Stimulated activated CD8-positive, alpha-beta memory T cell treated with anti-CD3 and anti-CD28 coated beads, Interleukin-4, amount 100 ng/mL, for 48 hours (primary cell): ENCODE data around the gene CCT7.
"Not testable (repeated sequence)": the region's sequence is repeated elsewhere in the genome, so short reads cannot be mapped to it uniquely, and the experiment has no call there.

Experiments used
- DNase-seq: peaks from one replicate; pipeline ENCODE4 v3.0.0-alpha.2; 2020

Gene CCT7

DNA sequence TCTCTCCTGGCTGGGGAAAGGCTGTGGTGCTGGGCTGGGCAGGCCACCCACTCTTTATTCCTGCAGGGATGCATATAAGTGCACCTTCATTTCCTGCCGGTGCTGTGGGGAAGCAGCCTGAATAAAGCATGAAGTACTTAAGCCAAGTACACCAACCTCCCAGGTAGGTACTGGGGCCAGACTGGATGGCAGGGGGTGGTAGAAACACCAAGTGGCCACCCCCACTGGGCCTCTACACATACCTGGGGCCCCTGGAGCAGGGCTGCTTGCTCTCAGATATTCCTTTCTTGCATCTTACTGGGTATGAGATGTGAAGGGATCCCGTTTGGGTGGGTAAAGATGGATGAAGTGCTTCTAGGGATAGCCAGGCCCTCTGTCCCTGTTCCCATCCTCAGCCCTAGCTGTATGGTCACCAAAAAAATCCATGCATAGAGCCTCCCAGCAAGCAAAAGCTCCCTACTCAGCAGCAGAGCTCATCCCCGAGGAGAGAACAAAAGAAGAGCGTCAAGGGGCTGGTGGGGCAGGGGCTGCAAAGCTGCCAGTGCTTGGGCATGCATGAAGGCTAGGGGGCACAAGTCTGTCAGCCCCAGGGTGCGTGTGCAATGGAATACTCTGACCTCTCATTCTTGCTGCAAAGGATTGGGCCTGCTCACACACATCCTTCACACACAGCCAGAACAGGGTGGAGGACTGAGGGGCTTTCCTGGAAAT, 22.0 kb downstream of the CCT7 start:
- DNase-seq: no peak

GRCh38 chr2:73256618-73256922, 22.5 kb downstream of the CCT7 start:
- DNase-seq: no peak

GRCh38 chr2:73257021-73257420, 22.9 kb downstream of the CCT7 start:
- no peak for DNase-seq

- no peak for DNase-seq
Observed at GRCh38 chr2:73257425-73258125, 23.5 kb downstream of the CCT7 start.

- no peak for DNase-seq
Observed at GRCh38 chr2:73258186-73258912, 24.2 kb downstream of the CCT7 start.

DNA sequence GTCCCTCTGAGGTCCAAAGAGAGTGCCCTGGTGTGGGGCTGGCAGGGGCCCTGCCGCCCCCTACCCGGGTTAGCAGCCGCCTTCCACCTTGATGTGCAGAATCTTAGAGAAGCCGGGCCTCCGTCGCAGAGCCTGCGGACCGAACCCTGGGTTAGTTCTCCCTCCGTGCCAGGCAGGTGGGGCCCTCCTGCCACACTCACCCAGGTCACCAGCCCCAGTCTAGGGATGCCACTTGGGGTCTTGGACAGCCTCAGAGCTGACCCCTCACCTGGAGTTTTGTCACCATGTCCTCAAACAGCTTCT, 24.8 kb downstream of the CCT7 start:
- DNase-seq: no peak

GRCh38 chr2:73259276-73259675, 25.2 kb downstream of the CCT7 start:
- DNase-seq: no peak

DNA sequence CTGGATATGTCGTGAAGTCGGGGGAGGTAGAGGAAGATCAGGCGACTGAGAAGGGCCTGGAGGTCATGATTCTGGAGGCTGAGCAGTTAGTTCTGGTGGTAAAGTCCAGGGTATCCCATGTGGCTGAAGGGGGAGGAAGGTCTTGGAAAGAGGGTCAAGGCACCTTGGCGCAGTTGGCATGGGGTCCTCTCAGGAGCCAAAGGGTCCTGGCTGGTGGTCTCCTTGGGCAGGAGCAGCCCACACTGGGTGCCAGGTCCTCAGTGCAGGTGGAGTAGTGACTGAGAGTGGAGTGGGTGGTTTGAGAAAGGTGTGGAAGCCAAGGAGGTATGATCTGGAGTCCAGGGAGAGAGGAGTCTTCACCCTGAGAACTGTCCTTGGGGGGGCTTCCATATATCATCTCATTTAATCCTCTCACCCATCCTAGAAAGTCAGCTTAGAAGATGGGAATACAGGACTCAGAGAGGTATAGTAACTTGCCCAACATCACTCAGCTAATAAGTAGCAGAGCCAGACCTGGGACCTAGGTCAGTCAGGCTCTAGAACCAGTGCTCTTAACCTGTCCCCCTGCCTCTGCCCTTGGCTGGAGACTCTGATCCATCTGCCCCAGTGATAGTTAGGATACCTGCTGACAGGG, 25.7 kb downstream of the CCT7 start:
- DNase-seq: no peak

DNA sequence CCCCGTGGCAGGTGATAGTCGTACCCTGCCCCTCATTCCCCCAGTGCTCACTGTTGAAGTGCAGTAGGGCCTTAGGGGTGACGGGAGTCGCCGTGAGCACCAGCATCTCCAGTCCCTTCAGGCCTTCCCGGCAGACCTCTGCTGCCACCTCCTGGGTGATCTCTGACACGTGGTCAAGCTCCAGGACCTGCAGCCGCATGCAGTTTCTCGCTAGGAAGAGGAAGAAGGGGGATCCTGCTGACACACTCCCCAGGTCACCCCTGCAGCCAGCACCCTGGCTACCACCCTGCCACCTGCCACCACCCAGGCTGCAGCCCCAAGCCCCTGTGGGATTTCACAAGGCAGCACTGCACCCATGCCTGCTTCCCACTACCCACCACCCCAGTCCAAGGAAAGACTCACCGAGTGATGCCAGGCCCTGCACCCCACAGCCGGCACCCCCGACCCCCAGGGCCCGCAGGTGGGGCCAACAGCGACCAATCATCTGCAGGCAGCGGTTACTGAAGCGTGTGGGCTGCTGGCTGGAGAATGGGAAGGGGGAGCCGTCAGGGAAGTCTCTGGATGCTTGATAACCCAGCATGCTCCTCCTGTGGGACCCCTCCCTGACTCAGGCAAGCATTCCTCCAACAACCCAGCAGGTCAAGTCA, 26.4 kb downstream of the CCT7 start:
- no peak for DNase-seq

GRCh38 chr2:73262108-73262651, 28.1 kb downstream of the CCT7 start:
- DNase-seq: no peak

DNA sequence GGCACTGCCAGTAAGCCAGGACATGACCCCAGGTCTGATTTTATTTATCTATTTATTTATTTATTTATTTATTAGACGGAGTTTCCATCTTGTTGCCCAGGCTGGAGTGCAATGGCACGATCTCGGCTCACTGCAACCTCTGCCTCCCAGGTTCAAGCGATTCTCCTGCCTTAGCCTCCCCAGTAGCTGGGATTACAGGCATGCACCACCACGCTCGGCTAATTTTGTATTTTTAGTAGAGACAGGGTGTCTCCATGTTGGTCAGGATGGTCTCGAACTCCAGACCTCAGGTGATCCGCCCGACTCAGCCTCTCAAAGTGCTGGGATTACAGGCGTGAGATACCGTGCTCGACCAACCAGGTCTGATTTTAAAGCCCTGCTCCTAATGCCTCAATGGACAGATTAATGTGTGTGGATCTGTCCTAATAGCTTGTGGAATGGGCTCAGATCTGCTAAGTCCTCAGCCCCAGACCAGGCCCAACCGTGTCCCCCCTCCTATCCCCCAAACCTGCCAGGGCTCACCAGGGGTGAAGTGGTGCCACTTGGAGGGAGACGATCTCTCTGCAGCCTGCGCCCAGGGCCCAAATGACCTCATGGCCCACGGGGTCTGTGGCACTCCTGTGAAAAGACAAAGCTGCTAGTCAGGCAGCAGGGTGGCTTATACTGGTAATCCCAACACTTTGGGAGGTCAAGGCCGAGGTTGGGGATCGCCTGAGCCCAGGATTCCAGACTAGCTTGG, 28.8 kb downstream of the CCT7 start:
- not testable (repeated sequence) for DNase-seq

DNA sequence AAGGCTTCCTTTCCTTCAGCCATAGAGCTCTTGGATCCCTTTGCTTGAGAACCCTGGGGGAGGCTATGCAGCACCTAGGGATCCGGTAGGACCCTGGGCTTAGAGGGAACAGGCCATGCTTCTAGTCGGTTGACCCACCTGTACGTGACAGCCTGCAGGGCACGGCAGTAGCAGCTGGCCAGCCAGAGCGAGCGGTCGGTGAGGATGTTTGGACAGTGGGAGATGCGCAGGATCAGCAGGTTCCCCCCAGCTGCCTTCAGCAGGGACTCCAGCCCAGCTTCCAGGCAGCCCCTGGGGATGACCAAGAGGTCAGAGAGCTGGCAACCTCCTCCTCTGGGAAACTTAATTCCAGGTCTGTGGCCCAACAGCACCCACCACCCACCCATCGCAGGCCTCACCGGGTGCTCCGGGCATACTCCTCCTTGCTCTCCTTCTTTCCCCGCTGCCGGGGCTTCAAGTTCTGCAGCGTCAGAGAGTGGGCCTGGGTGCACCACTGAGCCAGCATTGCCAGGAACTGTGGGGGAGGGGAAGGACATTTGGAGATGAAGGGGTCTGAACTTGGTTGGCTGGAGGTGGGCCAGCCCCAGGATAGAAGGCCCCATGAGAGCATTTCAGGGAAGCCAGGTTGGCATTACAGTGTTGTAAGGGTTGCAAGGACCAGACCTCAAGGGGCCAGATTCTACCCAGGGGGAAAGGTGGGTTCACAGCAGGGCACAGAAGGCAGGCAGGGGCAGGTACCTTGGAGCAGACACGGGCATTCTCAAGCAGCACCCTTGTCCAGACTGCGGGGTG, 29.6 kb downstream of the CCT7 start:
- DNase-seq: no peak

GRCh38 chr2:73264332-73264606, 30.2 kb downstream of the CCT7 start:
- no peak for DNase-seq

GRCh38 chr2:73264783-73265182, 30.7 kb downstream of the CCT7 start:
- no peak for DNase-seq

DNA sequence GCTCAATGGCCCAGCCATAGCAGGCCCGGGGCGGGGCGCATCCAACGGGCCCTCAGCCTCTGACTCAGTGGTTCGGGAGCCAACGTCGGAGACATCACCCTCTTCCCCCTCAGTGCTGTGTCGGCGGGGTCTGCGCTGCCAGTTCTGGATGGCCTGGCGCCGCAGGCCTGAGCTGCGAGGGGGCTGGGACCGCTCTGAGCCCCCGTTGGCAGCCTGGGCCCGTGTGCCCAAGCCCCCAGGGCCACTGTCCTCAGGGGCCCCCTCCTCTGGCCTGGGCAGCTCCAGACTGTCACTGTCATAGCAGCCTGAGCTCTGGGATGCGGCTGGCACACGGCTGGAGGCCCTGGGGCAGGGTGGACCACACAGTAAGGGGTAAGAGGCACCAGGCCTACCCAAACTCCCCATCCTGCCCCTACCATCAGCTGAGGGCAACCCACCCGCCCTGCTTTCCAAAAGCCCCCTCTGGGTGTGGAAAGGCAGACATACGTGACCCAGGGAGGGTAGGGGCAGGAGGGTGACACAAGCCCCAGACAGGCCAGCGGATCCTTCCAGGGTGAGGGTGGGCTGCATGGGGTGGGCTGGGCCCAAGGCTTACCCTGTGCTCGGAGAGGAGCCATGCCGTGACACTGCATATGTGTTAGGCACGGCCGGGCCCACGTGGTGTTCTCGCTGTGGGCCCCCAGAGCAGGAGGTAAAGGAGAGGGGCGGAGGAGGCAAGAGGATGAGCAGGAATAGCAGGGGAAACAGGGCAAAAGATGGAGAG, 31.4 kb downstream of the CCT7 start:
- DNase-seq: no peak

DNA sequence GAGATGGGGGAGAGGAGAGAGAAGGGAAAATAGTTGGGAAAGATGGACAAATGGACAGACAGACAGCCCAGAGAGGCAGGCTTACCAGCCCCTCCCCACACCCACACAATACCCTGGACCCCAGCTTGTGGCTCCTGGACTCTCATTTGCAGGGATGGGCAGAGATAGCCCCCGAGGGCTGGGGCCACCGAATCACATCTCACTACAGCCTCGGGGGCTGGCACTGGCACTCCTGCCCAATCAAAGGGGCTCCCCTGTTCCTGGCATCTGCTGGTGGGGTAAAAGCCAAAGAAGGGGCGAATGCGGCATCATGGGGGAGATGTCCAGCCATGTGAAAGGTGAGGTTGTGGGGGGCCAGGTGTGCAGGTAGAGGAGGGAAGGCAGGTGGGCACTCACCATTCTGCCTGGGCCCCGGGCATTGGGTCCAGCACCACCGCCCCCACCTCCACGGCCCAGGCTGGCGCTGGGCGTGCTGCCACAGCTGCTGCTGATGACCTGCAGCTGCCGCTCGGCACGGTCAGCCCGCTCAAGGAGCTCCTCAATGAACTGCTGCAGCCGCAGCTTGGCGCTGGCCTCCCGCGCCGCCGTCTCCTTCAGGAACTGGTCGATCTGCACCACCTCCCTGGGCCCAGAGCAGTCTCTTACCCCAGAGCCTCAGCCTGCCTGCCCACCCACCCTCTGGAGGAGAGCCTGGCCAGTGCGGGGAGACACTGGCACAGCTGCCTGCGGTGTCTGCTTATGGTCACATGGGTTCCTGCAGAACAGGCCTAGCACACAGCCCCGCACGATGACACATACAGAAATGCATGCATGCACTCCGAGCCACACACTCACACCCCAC, 32.2 kb downstream of the CCT7 start:
- DNase-seq: no peak

DNA sequence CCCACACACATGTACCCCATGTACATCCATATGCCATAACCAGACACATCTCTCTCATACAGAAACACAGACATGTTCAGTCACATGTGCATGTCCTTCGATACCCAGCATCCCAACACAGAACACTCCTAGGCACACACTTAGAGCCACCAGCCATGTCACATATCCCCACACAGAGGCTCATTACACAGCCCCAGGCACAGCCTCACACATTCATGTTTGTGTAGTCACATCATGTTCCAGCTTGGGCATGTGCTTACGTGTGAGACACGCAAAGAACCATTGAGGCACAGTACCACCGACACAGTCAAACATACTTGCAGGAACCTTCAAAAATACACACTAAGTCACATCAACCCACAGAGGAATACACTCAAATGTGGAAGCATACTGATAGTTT, 32.9 kb downstream of the CCT7 start:
- DNase-seq: no peak

GRCh38 chr2:73268366-73268829, 34.3 kb downstream of the CCT7 start:
- no peak for DNase-seq

- DNase-seq: peak; percentile 74
Observed at GRCh38 chr2:73268830-73269685, 35.0 kb downstream of the CCT7 start.
